Measurements from ENCODE around the gene TRIM54. TPM values are rescaled to one million over a fixed set of nuclear protein-coding genes. Genes with fewer than 3 reads are reported as not detected.

The TRIM54 gene
- total and polyA plus RNA-seq, 5 donors from 2014 or later: 0.10 TPM; not detected in 4

DNA sequence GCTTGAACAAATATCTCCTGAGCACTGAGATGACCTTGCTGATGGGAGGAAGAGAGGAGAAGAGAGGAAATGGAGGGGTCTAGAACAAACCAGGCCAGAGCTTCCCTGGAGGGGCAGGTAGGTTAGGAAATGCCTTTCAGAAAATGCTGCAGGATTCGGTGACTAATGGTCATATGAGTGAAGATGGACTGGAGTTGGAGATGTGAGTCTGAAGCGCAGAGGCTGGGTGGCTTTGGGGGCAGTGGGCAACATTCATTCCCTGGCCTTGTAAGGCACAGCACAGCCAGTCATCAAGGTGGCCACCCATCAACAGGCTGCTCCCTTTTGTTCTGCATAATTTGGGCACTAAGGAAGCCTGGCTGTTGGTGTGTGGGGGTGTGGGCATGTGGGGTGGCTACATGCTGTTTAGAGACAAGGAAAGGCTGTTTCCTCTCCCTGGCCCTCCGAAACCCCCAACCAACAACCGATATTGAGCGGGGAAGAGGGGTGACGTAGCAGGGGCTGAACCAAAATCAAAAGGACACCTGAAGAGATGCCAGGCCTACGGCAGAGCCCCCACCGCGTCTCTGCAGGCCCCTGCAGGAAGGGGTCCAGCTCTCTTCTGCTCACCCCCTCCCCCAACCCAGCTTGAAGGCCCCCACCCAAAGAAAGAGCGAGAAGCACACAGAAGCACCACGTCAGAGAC lies 20.8 kb upstream of the TRIM54 start:
- Histone ChIP-seq H3K4me3 (ENCODE audit: low read depth, low read length) (no peak overlapping the region), H3K9me3 (ENCODE audit: control insufficient read depth in 2 of 2, low read length in 2 of 2) (no peaks in the 10 kb centered on the region), H3K36me3 (ENCODE audit: control insufficient read depth, insufficient read depth, low read length) (no peaks in the 10 kb centered on the region), H3K27ac (ENCODE audit: insufficient read depth, low read length, poor library complexity, severe bottlenecking) (no peak overlapping the region), H3K27me3 (ENCODE audit: control insufficient read depth, insufficient read depth, low read length) (peaks cover 26% of the 10 kb centered on the region), H3K4me1 (ENCODE audit: control insufficient read depth, insufficient read depth, low read length, poor library complexity, severe bottlenecking) (peaks cover 37% of the 10 kb centered on the region)
- no peak for DNase-seq
- no peak overlapping the region for H3K27ac Mint-ChIP-seq
- peak overlapping the region; percentile 36 to 65 (median 57) for H3K4me3 Mint-ChIP-seq
- ATAC-seq (ENCODE audit: low read depth in 2 of 2): no peak
- peaks cover 3% of the 10 kb centered on the region for H3K36me3 Mint-ChIP-seq
- H3K9me3 Mint-ChIP-seq: peaks cover 0 to 3% (median 0%) of the 10 kb centered on the region in 7 donors
- H3K27me3 Mint-ChIP-seq: peaks cover 58% of the 10 kb centered on the region
- H3K4me1 Mint-ChIP-seq: peaks cover 0 to 30% (median 13%) of the 10 kb centered on the region in 4 donors

GRCh38 chr2:27261926-27262298 lies 20.3 kb upstream of the TRIM54 start:
- Histone ChIP-seq H3K4me1 (ENCODE audit: control insufficient read depth, insufficient read depth, low read length, poor library complexity, severe bottlenecking) (peaks cover 37% of the 10 kb centered on the region), H3K27ac (ENCODE audit: insufficient read depth, low read length, poor library complexity, severe bottlenecking) (no peak overlapping the region), H3K9me3 (ENCODE audit: control insufficient read depth in 2 of 2, low read length in 2 of 2) (no peaks in the 10 kb centered on the region), H3K36me3 (ENCODE audit: control insufficient read depth, insufficient read depth, low read length) (no peaks in the 10 kb centered on the region), H3K27me3 (ENCODE audit: control insufficient read depth, insufficient read depth, low read length) (peaks cover 28% of the 10 kb centered on the region), H3K4me3 (ENCODE audit: low read depth, low read length) (no peak overlapping the region)
- H3K4me1 Mint-ChIP-seq: peaks cover 0 to 30% (median 13%) of the 10 kb centered on the region in 4 donors
- H3K27ac Mint-ChIP-seq: no peak overlapping the region
- H3K36me3 Mint-ChIP-seq: peaks cover 3% of the 10 kb centered on the region
- H3K27me3 Mint-ChIP-seq: peaks cover 58% of the 10 kb centered on the region
- no peak for ATAC-seq (ENCODE audit: low read depth in 2 of 2)
- peak overlapping the region; percentile 36 to 65 (median 57) for H3K4me3 Mint-ChIP-seq
- no peak for DNase-seq
- peaks cover 0 to 3% (median 0%) of the 10 kb centered on the region in 7 donors for H3K9me3 Mint-ChIP-seq

DNA sequence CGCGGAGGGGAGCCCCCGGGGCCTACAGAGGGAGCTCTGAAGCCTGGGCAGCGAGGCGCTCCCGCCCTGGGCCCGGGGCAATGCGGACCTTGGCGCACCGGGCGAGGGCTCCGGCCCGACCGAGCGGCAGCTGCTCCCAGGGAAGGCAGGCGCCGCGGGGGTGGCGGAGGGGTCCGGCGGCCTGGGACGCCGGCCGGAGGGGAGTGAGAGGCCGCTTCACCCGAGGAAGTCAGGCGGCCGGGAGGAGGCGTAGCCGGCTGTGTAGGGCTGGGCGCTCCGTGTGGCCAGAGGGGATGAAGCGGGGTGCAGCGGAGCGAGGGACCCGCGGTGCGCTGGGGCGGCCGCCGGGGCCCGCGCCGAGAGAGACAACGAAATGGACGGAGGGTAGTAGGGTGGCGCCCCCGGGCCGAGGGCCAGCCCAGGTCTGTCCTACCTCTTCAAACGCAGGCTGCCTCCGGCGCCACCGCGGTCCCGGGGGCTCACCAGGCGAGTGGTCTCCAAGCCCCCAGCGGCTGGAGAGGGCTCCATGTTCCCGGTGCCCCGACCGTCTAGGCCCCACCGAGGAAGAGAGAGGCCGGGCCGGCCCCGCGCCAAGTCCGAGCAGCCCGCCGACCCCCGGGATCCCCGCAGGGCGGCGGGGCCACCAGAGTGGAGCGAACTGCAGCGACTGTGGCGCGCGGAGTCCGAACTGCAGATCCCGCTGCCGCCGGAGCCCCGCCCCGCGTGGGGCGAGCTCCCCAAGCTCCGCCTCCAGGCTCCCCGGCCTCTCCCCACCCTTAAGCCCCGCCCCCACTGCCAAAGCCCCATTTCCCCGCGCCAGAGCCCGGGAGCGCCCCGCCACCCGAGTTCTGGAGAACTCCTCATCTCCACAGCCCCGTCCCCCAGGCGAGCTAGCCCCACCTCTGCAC lies 19.6 kb upstream of the TRIM54 start, which contains the start of gene SLC30A3:
Gene SLC30A3, minus strand, starts transcription at position 669 of the 908 bp plus-strand sequence. Its CDS starts 141 bp downstream, at position 528.
- H3K27me3 Mint-ChIP-seq: peaks cover 56% of the 10 kb centered on the region
- H3K27ac Mint-ChIP-seq: peak within 1 kb of the TSS in 1 of 3 donors; percentile 85
- ATAC-seq (ENCODE audit: low read depth in 2 of 2): peak; percentile 44 to 50

DNA sequence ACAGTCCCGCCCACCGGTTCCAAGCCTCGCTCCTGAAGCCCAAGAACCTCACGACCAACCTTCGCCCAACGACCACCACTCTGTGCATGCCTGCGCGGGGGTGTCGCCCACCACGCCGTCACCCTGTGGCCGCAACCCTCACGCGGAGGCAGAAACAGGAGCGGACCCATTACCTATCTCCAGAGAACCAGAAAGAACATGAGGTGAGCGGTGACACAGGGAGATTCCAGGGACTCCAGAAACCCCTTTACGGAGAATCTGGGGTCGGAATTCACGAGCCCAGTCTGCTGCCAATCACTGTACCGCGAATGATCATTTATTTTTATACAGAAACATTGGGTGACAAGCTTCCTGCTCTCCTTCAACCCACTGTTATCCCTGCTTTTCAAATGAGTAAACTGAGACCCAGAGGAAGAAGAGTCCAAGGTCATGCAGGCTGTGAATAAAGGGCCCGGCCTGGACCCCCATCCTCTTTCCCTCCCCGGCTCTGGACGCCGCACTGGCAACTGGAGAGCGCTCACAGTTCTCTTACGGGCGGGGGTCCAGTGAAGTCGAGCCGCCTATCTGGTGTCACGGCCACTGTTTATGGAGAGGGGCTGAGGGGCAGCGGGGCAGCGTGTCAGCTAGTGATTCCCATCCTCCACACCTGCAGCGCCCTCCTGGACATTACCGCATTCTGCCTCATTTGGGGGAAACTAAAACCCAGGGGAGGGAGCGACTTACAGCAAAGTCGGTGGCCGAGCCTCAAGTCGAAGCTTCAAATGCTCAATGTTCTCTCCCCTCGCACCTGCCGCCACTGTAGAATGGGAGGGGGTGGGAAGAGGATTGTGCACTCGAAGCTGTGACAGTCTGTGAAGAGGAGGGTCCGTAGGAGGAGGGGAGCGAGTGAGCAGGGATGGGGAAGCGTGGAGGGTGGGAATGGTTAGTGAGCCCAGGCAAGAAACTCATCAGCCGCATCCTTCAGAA lies 18.7 kb upstream of the TRIM54 start:
- DNase-seq (peak in 1 of 3 donors; percentile 33), ATAC-seq (ENCODE audit: low read depth in 2 of 2) (no peak)
- Mint-ChIP-seq H3K36me3 (peaks cover 3% of the 10 kb centered on the region), H3K27ac (peak overlapping the region in 1 of 3 donors; percentile 85), H3K27me3 (peaks cover 52% of the 10 kb centered on the region), H3K9me3 (peaks cover 0 to 3% (median 0%) of the 10 kb centered on the region in 7 donors), H3K4me3 (peak overlapping the region; percentile 85 to 96 (median 91)), H3K4me1 (peaks cover 0 to 30% (median 13%) of the 10 kb centered on the region in 4 donors)
- Histone ChIP-seq H3K27ac (ENCODE audit: insufficient read depth, low read length, poor library complexity, severe bottlenecking) (no peak overlapping the region), H3K9me3 (ENCODE audit: control insufficient read depth in 2 of 2, low read length in 2 of 2) (no peaks in the 10 kb centered on the region), H3K27me3 (ENCODE audit: control insufficient read depth, insufficient read depth, low read length) (peaks cover 36% of the 10 kb centered on the region), H3K4me3 (ENCODE audit: low read depth, low read length) (no peak overlapping the region), H3K4me1 (ENCODE audit: control insufficient read depth, insufficient read depth, low read length, poor library complexity, severe bottlenecking) (peaks cover 37% of the 10 kb centered on the region), H3K36me3 (ENCODE audit: control insufficient read depth, insufficient read depth, low read length) (no peaks in the 10 kb centered on the region)

More for the DNA sequence above, 19.6 kb upstream of the TRIM54 start, which contains the start of gene SLC30A3:
- Mint-ChIP-seq H3K4me1 (peaks cover 0 to 30% (median 13%) of the 10 kb centered on the region in 4 donors), H3K36me3 (peaks cover 3% of the 10 kb centered on the region), H3K4me3 (peak within 1 kb of the TSS; percentile 85 to 96 (median 91)), H3K9me3 (peaks cover 0 to 3% (median 0%) of the 10 kb centered on the region in 7 donors)
- no peaks in the 10 kb centered on the region for H3K9me3 ChIP-seq (ENCODE audit: control insufficient read depth in 2 of 2, low read length in 2 of 2)
- peaks cover 37% of the 10 kb centered on the region for H3K4me1 ChIP-seq (ENCODE audit: control insufficient read depth, insufficient read depth, low read length, poor library complexity, severe bottlenecking)
- DNase-seq: peak; percentile 25 to 76 (median 59)
- peaks cover 33% of the 10 kb centered on the region for H3K27me3 ChIP-seq (ENCODE audit: control insufficient read depth, insufficient read depth, low read length)
- no peaks in the 10 kb centered on the region for H3K36me3 ChIP-seq (ENCODE audit: control insufficient read depth, insufficient read depth, low read length)
- no peak within 1 kb of the TSS for H3K27ac ChIP-seq (ENCODE audit: insufficient read depth, low read length, poor library complexity, severe bottlenecking)
- H3K4me3 ChIP-seq (ENCODE audit: low read depth, low read length): no peak within 1 kb of the TSS

GRCh38 chr2:27264253-27264752 lies 17.9 kb upstream of the TRIM54 start:
- peaks cover 0 to 3% (median 0%) of the 10 kb centered on the region in 7 donors for H3K9me3 Mint-ChIP-seq
- H3K27ac ChIP-seq (ENCODE audit: insufficient read depth, low read length, poor library complexity, severe bottlenecking): no peak overlapping the region
- no peaks in the 10 kb centered on the region for H3K36me3 ChIP-seq (ENCODE audit: control insufficient read depth, insufficient read depth, low read length)
- peaks cover 0 to 30% (median 13%) of the 10 kb centered on the region in 4 donors for H3K4me1 Mint-ChIP-seq
- H3K4me1 ChIP-seq (ENCODE audit: control insufficient read depth, insufficient read depth, low read length, poor library complexity, severe bottlenecking): peaks cover 37% of the 10 kb centered on the region
- no peak overlapping the region for H3K27ac Mint-ChIP-seq
- H3K9me3 ChIP-seq (ENCODE audit: control insufficient read depth in 2 of 2, low read length in 2 of 2): no peaks in the 10 kb centered on the region
- ATAC-seq (ENCODE audit: low read depth in 2 of 2) (peak; percentile 30 to 48), DNase-seq (peak in 1 of 3 donors; percentile 19)
- H3K27me3 ChIP-seq (ENCODE audit: control insufficient read depth, insufficient read depth, low read length): peaks cover 38% of the 10 kb centered on the region
- no peak overlapping the region for H3K4me3 ChIP-seq (ENCODE audit: low read depth, low read length)
- peaks cover 46% of the 10 kb centered on the region for H3K27me3 Mint-ChIP-seq
- peaks cover 3% of the 10 kb centered on the region for H3K36me3 Mint-ChIP-seq
- H3K4me3 Mint-ChIP-seq: peak overlapping the region; percentile 43 to 95 (median 86)

DNA sequence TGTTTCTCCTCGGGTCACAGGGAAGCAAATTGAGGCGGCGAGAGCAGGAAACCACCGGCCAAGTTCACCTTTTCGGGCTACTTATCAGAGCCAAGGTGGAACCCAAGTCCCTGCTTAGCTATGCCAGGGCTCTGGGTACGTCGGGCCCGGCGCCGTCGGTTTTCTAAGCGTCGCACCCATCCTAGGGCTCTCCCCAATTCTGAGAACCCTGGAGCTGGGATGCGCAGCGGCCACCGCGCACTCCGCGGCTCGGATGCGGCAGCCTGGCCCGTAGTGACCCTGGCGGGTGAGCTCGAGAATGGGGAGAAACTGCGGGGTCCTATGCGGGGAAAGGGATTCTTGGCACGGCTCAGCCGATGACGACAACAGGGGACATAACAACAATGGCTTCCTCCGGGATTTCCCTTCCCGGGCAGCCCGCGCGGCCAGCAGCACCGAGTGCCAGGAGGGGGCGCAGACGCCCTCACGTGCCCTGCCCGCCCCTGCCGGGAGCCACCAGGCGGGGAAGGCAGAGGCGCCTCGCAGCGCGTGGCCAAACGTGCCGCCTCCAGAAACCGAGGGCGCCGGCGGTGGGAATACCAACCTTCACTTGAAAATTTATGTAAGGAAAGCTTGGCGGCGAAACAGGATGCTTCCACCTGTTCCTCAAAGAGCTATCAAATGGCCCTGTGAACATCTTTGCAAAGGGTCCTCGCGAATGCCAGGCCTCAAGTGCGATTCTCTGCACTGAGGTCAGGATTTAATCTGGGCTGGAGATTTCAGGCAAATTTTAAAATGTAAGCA lies 17.3 kb upstream of the TRIM54 start:
- peaks cover 0 to 3% (median 0%) of the 10 kb centered on the region in 7 donors for H3K9me3 Mint-ChIP-seq
- H3K4me1 ChIP-seq (ENCODE audit: control insufficient read depth, insufficient read depth, low read length, poor library complexity, severe bottlenecking): peaks cover 37% of the 10 kb centered on the region
- peaks cover 37% of the 10 kb centered on the region for H3K27me3 ChIP-seq (ENCODE audit: control insufficient read depth, insufficient read depth, low read length)
- ATAC-seq (ENCODE audit: low read depth in 2 of 2) (peak in 1 of 2 donors; percentile 52), DNase-seq (peak; percentile 29 to 49 (median 42))
- H3K4me3 Mint-ChIP-seq: peak overlapping the region; percentile 43 to 81 (median 76)
- H3K27ac Mint-ChIP-seq: no peak overlapping the region
- peaks cover 0 to 30% (median 13%) of the 10 kb centered on the region in 4 donors for H3K4me1 Mint-ChIP-seq
- no peak overlapping the region for H3K27ac ChIP-seq (ENCODE audit: insufficient read depth, low read length, poor library complexity, severe bottlenecking)
- no peak overlapping the region for H3K4me3 ChIP-seq (ENCODE audit: low read depth, low read length)
- peaks cover 3% of the 10 kb centered on the region for H3K36me3 Mint-ChIP-seq
- peaks cover 46% of the 10 kb centered on the region for H3K27me3 Mint-ChIP-seq
- H3K9me3 ChIP-seq (ENCODE audit: control insufficient read depth in 2 of 2, low read length in 2 of 2): no peaks in the 10 kb centered on the region
- H3K36me3 ChIP-seq (ENCODE audit: control insufficient read depth, insufficient read depth, low read length): no peaks in the 10 kb centered on the region
